Measurements from ENCODE around the gene CDKAL1. TPM values are rescaled to one million over a fixed set of nuclear protein-coding genes. Genes with fewer than 3 reads are reported as not detected.

CDKAL1 gene
- total RNA-seq, 1 experiment from 2014 or later = 20.6 TPM

GRCh38 chr6:20932284-20932683 lies 398.0 kb downstream of the CDKAL1 start (continued):
- TF ChIP-seq ATF2 (CRISPR knock-in tag; IDR thresholded peaks at IDR 0.05; ENCODE audit: borderline replicate concordance, low read depth) = no peak
- no peak for TF ChIP-seq USF2 (CRISPR knock-in tag; IDR thresholded peaks at IDR 0.05)
- TF ChIP-seq HMGA2 (CRISPR knock-in tag; IDR thresholded peaks at IDR 0.05) = no peak
- TF ChIP-seq NFYB (CRISPR knock-in tag; conservative IDR thresholded peaks at IDR 0.05; ENCODE audit: low read depth) = no peak
- no peak for TF ChIP-seq ZNF425 (CRISPR knock-in tag; conservative IDR thresholded peaks at IDR 0.05)
- TF ChIP-seq NFATC4 (CRISPR knock-in tag; IDR thresholded peaks at IDR 0.05) = no peak
- TF ChIP-seq ZBTB21 (CRISPR knock-in tag; IDR thresholded peaks at IDR 0.05; ENCODE audit: borderline replicate concordance) = no peak
- no peak for TF ChIP-seq USF1 (CRISPR knock-in tag; IDR thresholded peaks at IDR 0.05)
- TF ChIP-seq TP53 (CRISPR knock-in tag; IDR thresholded peaks at IDR 0.05) = no peak

- Mint-ChIP-seq H3K4me1 (peaks cover 14% of the 10 kb centered on the region), H3K27ac (peak overlapping the region; percentile 44; the same call in 1 of the 2 replicates), H3K4me3 (no peak overlapping the region), H3K36me3 (no peaks in the 10 kb centered on the region), H3K9me3 (no peaks in the 10 kb centered on the region), H3K27me3 (ENCODE audit: low read depth) (no peaks in the 10 kb centered on the region)
- ChIA-PET POLR2A (no interaction called here), CTCF (no interaction called here)
- DNase-seq (ENCODE audit: low spot score) (no peak), ATAC-seq (no peak)
- TF ChIP-seq ZNF281 (CRISPR knock-in tag; IDR thresholded peaks at IDR 0.05) (no peak), PRRX2 (CRISPR knock-in tag; IDR thresholded peaks at IDR 0.05) (no peak), RELA (CRISPR knock-in tag; IDR thresholded peaks at IDR 0.05; ENCODE audit: borderline replicate concordance) (no peak), MAX (CRISPR knock-in tag; IDR thresholded peaks at IDR 0.05) (no peak), IRF1 (CRISPR knock-in tag; IDR thresholded peaks at IDR 0.05) (no peak), MYBL2 (CRISPR knock-in tag; IDR thresholded peaks at IDR 0.05) (no peak), ZSCAN18 (CRISPR knock-in tag; IDR thresholded peaks at IDR 0.05) (no peak), CTCF (IDR thresholded peaks at IDR 0.05) (no peak), CBFB (CRISPR knock-in tag; IDR thresholded peaks at IDR 0.05; ENCODE audit: low read depth) (no peak), FOXJ3 (CRISPR knock-in tag; IDR thresholded peaks at IDR 0.05; ENCODE audit: borderline replicate concordance) (no peak), ETV6 (CRISPR knock-in tag; IDR thresholded peaks at IDR 0.05) (no peak), ZNF425 (CRISPR knock-in tag; conservative IDR thresholded peaks at IDR 0.05) (no peak), TEAD4 (CRISPR knock-in tag; IDR thresholded peaks at IDR 0.05) (no peak), NFATC4 (CRISPR knock-in tag; IDR thresholded peaks at IDR 0.05) (no peak)
These were observed 399.0 kb downstream of the CDKAL1 start for GRCh38 chr6:20933057-20933788.
